Astrocyte (in vitro differentiated cells and primary cell): ENCODE measurements around the gene ZNF827. TPM values are rescaled to one million over a fixed set of nuclear protein-coding genes. Genes with fewer than 3 reads are reported as not detected.

Experiments
- DNase-seq: peaks from one replicate; pipeline ENCODE4 v3.0.0-alpha.2; 2010; ENCODE audit warnings: low read depth
- FAIRE-seq: peaks from 2 replicates; lab custom pipeline; 2011; peaks lifted over from hg19 to GRCh38; lab: Jason Lieb, UNC
- H2AFZ ChIP-seq: 2 replicates; pipeline ENCODE4 v1.6.0; 2012; ENCODE audit warnings: low read depth, low read length, inconsistent platforms
- H3K27ac ChIP-seq: 2 replicates; pipeline ENCODE4 v1.5.1; 2011; ENCODE audit warnings: low read depth, low read length, inconsistent platforms
- H3K27me3 ChIP-seq: 2 replicates; pipeline ENCODE4 v1.6.0; 2011; ENCODE audit warnings: low read length, inconsistent platforms; ENCODE audit not compliant: insufficient read depth
- H3K36me3 ChIP-seq: 2 replicates; pipeline ENCODE4 v1.5.1; 2011; ENCODE audit warnings: low read length, inconsistent platforms; ENCODE audit not compliant: insufficient read depth
- H3K4me1 ChIP-seq: 2 replicates; pipeline ENCODE4 v1.5.1; 2011; ENCODE audit warnings: low read length, inconsistent platforms; ENCODE audit not compliant: insufficient read depth
- H3K4me2 ChIP-seq: 2 replicates; pipeline ENCODE4 v1.6.0; 2012; ENCODE audit warnings: low read length, inconsistent platforms
- H3K4me3 ChIP-seq: 2 replicates; pipeline ENCODE4 v1.5.1; 2011; ENCODE audit warnings: low read depth, mild to moderate bottlenecking, low read length, inconsistent platforms; ENCODE audit not compliant: insufficient read depth
- H3K79me2 ChIP-seq: 2 replicates; pipeline ENCODE4 v1.6.0; 2012; ENCODE audit warnings: mild to moderate bottlenecking, low read length, inconsistent platforms; ENCODE audit not compliant: insufficient read depth
- H3K9ac ChIP-seq: 2 replicates; pipeline ENCODE4 v1.6.0; 2012; ENCODE audit warnings: mild to moderate bottlenecking, low read length, inconsistent platforms
- H3K9me3 ChIP-seq: 2 replicates; pipeline ENCODE4 v1.5.1; 2012; ENCODE audit warnings: low read depth, mild to moderate bottlenecking, low read length, inconsistent platforms; ENCODE audit not compliant: insufficient read depth
- H4K20me1 ChIP-seq: 2 replicates; pipeline ENCODE4 v1.6.0; 2012; ENCODE audit warnings: low read length, inconsistent platforms; ENCODE audit not compliant: insufficient read depth
- H3K27ac Mint-ChIP-seq: one replicate; pipeline ENCODE4 v1.8.0; 2021; ENCODE audit warnings: mild to moderate bottlenecking, mixed read lengths; ENCODE audit not compliant: unreplicated experiment
- H3K27me3 Mint-ChIP-seq: one replicate; pipeline ENCODE4 v1.8.0; 2021; ENCODE audit warnings: low read depth, mixed read lengths; ENCODE audit not compliant: unreplicated experiment
- H3K36me3 Mint-ChIP-seq: one replicate; pipeline ENCODE4 v1.8.0; 2021; ENCODE audit warnings: low read depth, mixed read lengths; ENCODE audit not compliant: unreplicated experiment
- H3K4me1 Mint-ChIP-seq: one replicate; pipeline ENCODE4 v1.8.0; 2021; ENCODE audit warnings: low read depth, mixed read lengths; ENCODE audit not compliant: unreplicated experiment
- H3K4me3 Mint-ChIP-seq: one replicate; pipeline ENCODE4 v1.8.0; 2021; ENCODE audit warnings: mild to moderate bottlenecking, moderate library complexity, mixed read lengths; ENCODE audit not compliant: unreplicated experiment
- H3K9me3 Mint-ChIP-seq: one replicate; pipeline ENCODE4 v1.8.0; 2021; ENCODE audit warnings: mild to moderate bottlenecking, mixed read lengths; ENCODE audit not compliant: unreplicated experiment
- CTCF ChIP-seq: IDR thresholded peaks from 2 replicates; pipeline ENCODE4 v1.5.1; 2011; ENCODE audit warnings: low read depth, mild to moderate bottlenecking, inconsistent platforms, low read length, moderate library complexity; ENCODE audit not compliant: insufficient read depth
- EZH2 ChIP-seq: IDR thresholded peaks from 2 replicates; pipeline ENCODE4 v1.6.1; 2012; ENCODE audit warnings: mild to moderate bottlenecking, low read length, inconsistent platforms; ENCODE audit not compliant: insufficient read depth
- total RNA-seq: library from RNA; stranded (reverse); gene quantifications from 2 replicates; pipeline ENCODE4 v1.2.1, GENCODE V29; 2021

Gene ZNF827
- total RNA-seq, 1 donor from 2014 or later = 39.7 TPM

- no peaks in the 10 kb centered on the region for H3K9me3 ChIP-seq
- DNase-seq (no peak), FAIRE-seq (no peak)
- H3K79me2 ChIP-seq = no peaks in the 10 kb centered on the region
- H3K4me1 ChIP-seq = peaks cover 5% of the 10 kb centered on the region
- H3K4me3 ChIP-seq = no peak overlapping the region
- no peak for TF ChIP-seq CTCF
- no peak for TF ChIP-seq EZH2
- H3K4me2 ChIP-seq = no peak overlapping the region
- H3K4me1 Mint-ChIP-seq = peaks cover 8% of the 10 kb centered on the region
- no peak overlapping the region for H3K27ac Mint-ChIP-seq
- no peaks in the 10 kb centered on the region for H3K27me3 Mint-ChIP-seq
- peaks cover 4% of the 10 kb centered on the region for H3K9me3 Mint-ChIP-seq
- no peak overlapping the region for H3K4me3 Mint-ChIP-seq
- H4K20me1 ChIP-seq = no peaks in the 10 kb centered on the region
- no peak overlapping the region for H3K9ac ChIP-seq
- H3K27ac ChIP-seq = no peak overlapping the region
- peaks cover 32% of the 10 kb centered on the region for H3K36me3 Mint-ChIP-seq
- H2AFZ ChIP-seq = no peak overlapping the region
- no peaks in the 10 kb centered on the region for H3K27me3 ChIP-seq
- no peaks in the 10 kb centered on the region for H3K36me3 ChIP-seq
Observed at GRCh38 chr4:145814246-145814645, 124.4 kb downstream of the ZNF827 start.

- DNase-seq (peak; percentile 47), FAIRE-seq (peak; percentile 34)
- Histone ChIP-seq H2AFZ (no peak overlapping the region), H3K36me3 (no peaks in the 10 kb centered on the region), H3K4me1 (peaks cover 18% of the 10 kb centered on the region), H3K79me2 (no peaks in the 10 kb centered on the region), H4K20me1 (no peaks in the 10 kb centered on the region), H3K27me3 (no peaks in the 10 kb centered on the region), H3K27ac (peak overlapping the region; percentile 25), H3K9ac (no peak overlapping the region), H3K4me2 (peak overlapping the region; percentile 5), H3K9me3 (no peaks in the 10 kb centered on the region), H3K4me3 (no peak overlapping the region)
- TF ChIP-seq CTCF (no peak), EZH2 (no peak)
- Mint-ChIP-seq H3K36me3 (peaks cover 32% of the 10 kb centered on the region), H3K27me3 (no peaks in the 10 kb centered on the region), H3K27ac (no peak overlapping the region), H3K4me3 (no peak overlapping the region), H3K9me3 (peaks cover 4% of the 10 kb centered on the region), H3K4me1 (peaks cover 19% of the 10 kb centered on the region)
Observed at GRCh38 chr4:145812919-145813318, 125.7 kb downstream of the ZNF827 start.

- DNase-seq (no peak), FAIRE-seq (no peak)
- no peaks in the 10 kb centered on the region for H3K36me3 ChIP-seq
- no peak overlapping the region for H2AFZ ChIP-seq
- H3K9me3 Mint-ChIP-seq = peaks cover 8% of the 10 kb centered on the region
- TF ChIP-seq CTCF (no peak), EZH2 (no peak)
- peaks cover 24% of the 10 kb centered on the region for H3K36me3 Mint-ChIP-seq
- peak overlapping the region; percentile 78 for H3K4me2 ChIP-seq
- H3K27ac ChIP-seq = peak overlapping the region; percentile 94
- H3K4me1 ChIP-seq = peaks cover 43% of the 10 kb centered on the region
- no peaks in the 10 kb centered on the region for H4K20me1 ChIP-seq
- H3K9me3 ChIP-seq = no peaks in the 10 kb centered on the region
- H3K27ac Mint-ChIP-seq = peak overlapping the region; percentile 95
- H3K9ac ChIP-seq = peak overlapping the region; percentile 57
- H3K4me1 Mint-ChIP-seq = peaks cover 48% of the 10 kb centered on the region
- no peak overlapping the region for H3K4me3 Mint-ChIP-seq
- no peaks in the 10 kb centered on the region for H3K27me3 Mint-ChIP-seq
- H3K27me3 ChIP-seq = no peaks in the 10 kb centered on the region
- H3K4me3 ChIP-seq = no peak overlapping the region
- no peaks in the 10 kb centered on the region for H3K79me2 ChIP-seq
Observed at GRCh38 chr4:145808848-145809512, 129.6 kb downstream of the ZNF827 start.
